Liver (tissue), 9 donors: ENCODE data around the gene MPRIP. TPM values are rescaled to one million over a fixed set of nuclear protein-coding genes. Genes with fewer than 3 reads are reported as not detected.
A peak's percentile ranks its signal among the peaks of the same experiment; 100 is the strongest.

Experiments
- DNase-seq: peaks from one replicate; pipeline ENCODE4 v3.0.0-alpha.2; 2017; ENCODE audit warnings: low spot score
- H3K27ac ChIP-seq, 2 donors: one replicate each; pipeline ENCODE4 v1.7.0; 2013; ENCODE audit warnings: inconsistent platforms in 2 of 2, low read length in 2 of 2, control low read depth in 1 of 2, low read depth in 1 of 2, mild to moderate bottlenecking in 1 of 2
- H3K27me3 ChIP-seq, 4 donors: one replicate each; pipeline versions ENCODE4 v1.6.1 to v1.7.0; 2013; ENCODE audit warnings: low read length in 3 of 4, inconsistent platforms in 1 of 4, mild to moderate bottlenecking in 1 of 4, moderate library complexity in 1 of 4; ENCODE audit not compliant: control insufficient read depth in 4 of 4, insufficient read depth in 4 of 4
- H3K36me3 ChIP-seq, 4 donors: one replicate each; pipeline versions ENCODE4 v1.6.1 to v1.7.0; 2013; ENCODE audit warnings: low read length in 3 of 4, mild to moderate bottlenecking in 3 of 4, low read depth in 1 of 4, moderate library complexity in 1 of 4; ENCODE audit not compliant: control insufficient read depth in 4 of 4, insufficient read depth in 3 of 4
- H3K4me1 ChIP-seq, 4 donors: one replicate each; pipeline versions ENCODE4 v1.6.1 to v1.7.0; 2013; ENCODE audit warnings: low read length in 3 of 4, mild to moderate bottlenecking in 3 of 4, moderate library complexity in 1 of 4; ENCODE audit not compliant: control insufficient read depth in 4 of 4, insufficient read depth in 4 of 4
- H3K4me3 ChIP-seq, 3 donors: one replicate each; pipeline versions ENCODE4 v1.6.1 to v1.7.0; 2013; ENCODE audit warnings: low read length in 3 of 3, control low read depth in 1 of 3, low read depth in 1 of 3, mild to moderate bottlenecking in 1 of 3
- H3K9ac ChIP-seq, 2 donors: one replicate each; pipeline ENCODE4 v1.7.0; 2013; ENCODE audit warnings: low read length in 2 of 2, mild to moderate bottlenecking in 2 of 2, moderate library complexity in 2 of 2, control low read depth in 1 of 2, low read depth in 1 of 2
- H3K9me3 ChIP-seq, 4 donors: one replicate each; pipeline versions ENCODE4 v1.6.1 to v1.7.0; 2013; ENCODE audit warnings: low read length in 3 of 4; ENCODE audit not compliant: control insufficient read depth in 4 of 4
- EGR1 ChIP-seq, 2 donors: IDR thresholded peaks; 2 replicates each; pipeline ENCODE4 v1.6.1; 2016 to 2018; ENCODE audit warnings: antibody characterized with exemption in 2 of 2, low read depth in 2 of 2
- FOXA1 ChIP-seq: IDR thresholded peaks from 2 replicates; pipeline ENCODE4 v1.6.1; 2016; ENCODE audit warnings: antibody characterized with exemption
- FOXA2 ChIP-seq: IDR thresholded peaks from 2 replicates; pipeline ENCODE4 v1.6.1; 2016; ENCODE audit warnings: antibody characterized with exemption
- GABPA ChIP-seq, 2 donors: IDR thresholded peaks in 1 of 2; conservative IDR thresholded peaks in 1 of 2; 2 replicates each; pipeline ENCODE4 v1.6.1; 2016; ENCODE audit warnings: antibody characterized with exemption in 2 of 2, mild to moderate bottlenecking in 1 of 2, moderate library complexity in 1 of 2
- HNF4G ChIP-seq: IDR thresholded peaks from 2 replicates; pipeline ENCODE4 v1.6.1; 2016; ENCODE audit warnings: antibody characterized with exemption
- JUND ChIP-seq, 2 donors: IDR thresholded peaks; 2 replicates each; pipeline ENCODE4 v1.6.1; 2016; ENCODE audit warnings: antibody characterized with exemption in 2 of 2
- NR2F2 ChIP-seq: IDR thresholded peaks from 2 replicates; pipeline ENCODE4 v1.6.1; 2016; ENCODE audit warnings: antibody characterized with exemption
- RAD21 ChIP-seq, 2 donors: IDR thresholded peaks; 2 replicates each; pipeline ENCODE4 v1.6.1; 2016; ENCODE audit warnings: antibody characterized with exemption in 2 of 2, mild to moderate bottlenecking in 2 of 2
- RXRA ChIP-seq, 2 donors: IDR thresholded peaks; 2 replicates each; pipeline ENCODE4 v1.6.1; 2017 to 2018; ENCODE audit warnings: antibody characterized with exemption in 2 of 2, mild to moderate bottlenecking in 1 of 2
- SP1 ChIP-seq: IDR thresholded peaks from 2 replicates; pipeline ENCODE4 v1.6.1; 2018; ENCODE audit warnings: antibody characterized with exemption, mild to moderate bottlenecking
- TAF1 ChIP-seq: conservative IDR thresholded peaks from 2 replicates; pipeline ENCODE4 v1.6.1; 2016; ENCODE audit warnings: antibody characterized with exemption, mild to moderate bottlenecking
- YY1 ChIP-seq: IDR thresholded peaks from 2 replicates; pipeline ENCODE4 v1.6.1; 2016; ENCODE audit warnings: antibody characterized with exemption, mild to moderate bottlenecking
- WGBS: extraction: QIAGEN DNeasy Blood & Tissue Kit; methylation state at CpG from one replicate; pipeline ENCODE4 v1.1.7; 2013; 5-methylcytosine and 5-hydroxymethylcytosine counted together
- polyA plus RNA-seq, 2 donors: library from polyadenylated mRNA; stranded (reverse) in 1 of 2; unstranded in 1 of 2; fragments of 200-250 nt in 1 of 2; fragments of >200 nt in 1 of 2; fragmentation: Nextera tagmentation in 1 of 2; extraction: Ambion mirVana in 1 of 2; gene quantifications; one replicate each; pipeline versions ENCODE4 v1.2.1 to v1.2.3, GENCODE V29; 2013 to 2015
- total RNA-seq, 2 donors: library from RNA; depleted of rRNA; stranded (reverse); fragments of >200 nt; gene quantifications; one replicate each; pipeline ENCODE4 v1.2.3, GENCODE V29; 2014
- TF ChIP-seq, protein P1 (sequence below): IDR thresholded peaks from 2 replicates; pipeline ENCODE4 v1.6.1; 2016; ENCODE audit warnings: antibody characterized with exemption
- TF ChIP-seq, protein P2 (sequence below): IDR thresholded peaks from 2 replicates; pipeline ENCODE4 v1.6.1; 2016; ENCODE audit warnings: antibody characterized with exemption, mild to moderate bottlenecking
- TF ChIP-seq, protein P3 (sequence below): IDR thresholded peaks from 2 replicates; pipeline ENCODE4 v1.6.1; 2016; ENCODE audit warnings: antibody characterized with exemption
- TF ChIP-seq, protein P4 (sequence below): IDR thresholded peaks from 2 replicates; pipeline ENCODE4 v1.6.1; 2016; ENCODE audit warnings: antibody characterized with exemption
- donor health status: healthy.
- donor health status: healthy.
- donor health status: healthy.
- donor health status: healthy.
- donor health status: healthy.

MPRIP gene
- total and polyA plus RNA-seq, 4 donors = 21.2 to 61.9 (median 34.7) TPM

DNA sequence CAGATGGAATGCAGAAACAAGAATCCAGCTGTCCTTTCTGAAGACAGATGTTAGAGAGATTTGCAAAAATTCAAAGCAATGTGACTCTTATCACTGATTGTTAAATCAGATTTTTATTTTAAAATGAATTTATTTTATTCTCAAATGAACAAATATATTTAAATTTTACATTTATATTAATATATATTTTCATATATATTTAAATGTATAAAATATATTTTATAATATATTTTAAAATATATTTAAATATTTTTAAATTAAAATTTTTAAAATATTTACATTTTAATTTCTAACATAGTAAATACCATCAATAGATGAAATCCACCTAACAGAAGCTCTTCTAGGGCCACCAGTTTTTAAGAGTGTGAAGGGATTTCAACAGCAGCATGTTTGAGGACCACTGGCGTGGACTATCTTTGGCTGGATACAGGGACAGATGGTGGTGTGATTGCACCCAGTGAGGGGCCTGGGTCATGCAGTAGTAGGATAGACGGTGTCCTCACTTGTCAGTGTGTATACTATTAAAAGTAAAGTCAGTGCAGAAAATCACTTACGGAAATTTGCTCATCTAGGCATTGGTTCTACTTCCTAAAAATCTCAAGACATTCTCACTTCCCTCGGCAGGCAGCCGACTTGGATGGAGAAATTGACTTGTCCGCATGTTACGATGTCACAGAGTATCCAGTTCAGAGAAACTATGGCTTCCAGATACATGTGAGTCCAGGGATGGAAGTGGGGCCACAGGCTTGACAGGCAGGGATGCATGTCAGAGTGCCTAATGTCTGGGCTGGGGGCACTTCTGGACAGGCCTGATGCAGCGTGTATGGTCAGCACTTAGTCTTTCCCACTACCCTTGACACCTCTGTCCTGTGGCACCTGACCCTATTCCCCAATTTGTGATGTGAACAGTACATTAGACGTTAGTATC is 107.5 kb downstream of the MPRIP start:
- H3K9me3 ChIP-seq = no peaks in the 10 kb centered on the region
- H3K27ac ChIP-seq = peak overlapping the region in 1 of 2 donors; percentile 10
- no peaks in the 10 kb centered on the region for H3K27me3 ChIP-seq
- H3K36me3 ChIP-seq = peaks cover 6 to 52% (median 26%) of the 10 kb centered on the region in 4 donors
- TF ChIP-seq FOXA1 = no peak
- no peak for TF ChIP-seq SP1
- TF ChIP-seq, protein P1, sequence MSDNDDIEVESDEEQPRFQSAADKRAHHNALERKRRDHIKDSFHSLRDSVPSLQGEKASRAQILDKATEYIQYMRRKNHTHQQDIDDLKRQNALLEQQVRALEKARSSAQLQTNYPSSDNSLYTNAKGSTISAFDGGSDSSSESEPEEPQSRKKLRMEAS = no peak
- TF ChIP-seq EGR1 (IDR thresholded peaks at IDR 0.05; ENCODE audit: low read depth in 2 of 2) = no peak
- no peak for TF ChIP-seq HNF4G
- TF ChIP-seq RXRA (IDR thresholded peaks at IDR 0.05) = no peak
- no peak for TF ChIP-seq TAF1
- TF ChIP-seq YY1 = no peak
- TF ChIP-seq, protein P2, sequence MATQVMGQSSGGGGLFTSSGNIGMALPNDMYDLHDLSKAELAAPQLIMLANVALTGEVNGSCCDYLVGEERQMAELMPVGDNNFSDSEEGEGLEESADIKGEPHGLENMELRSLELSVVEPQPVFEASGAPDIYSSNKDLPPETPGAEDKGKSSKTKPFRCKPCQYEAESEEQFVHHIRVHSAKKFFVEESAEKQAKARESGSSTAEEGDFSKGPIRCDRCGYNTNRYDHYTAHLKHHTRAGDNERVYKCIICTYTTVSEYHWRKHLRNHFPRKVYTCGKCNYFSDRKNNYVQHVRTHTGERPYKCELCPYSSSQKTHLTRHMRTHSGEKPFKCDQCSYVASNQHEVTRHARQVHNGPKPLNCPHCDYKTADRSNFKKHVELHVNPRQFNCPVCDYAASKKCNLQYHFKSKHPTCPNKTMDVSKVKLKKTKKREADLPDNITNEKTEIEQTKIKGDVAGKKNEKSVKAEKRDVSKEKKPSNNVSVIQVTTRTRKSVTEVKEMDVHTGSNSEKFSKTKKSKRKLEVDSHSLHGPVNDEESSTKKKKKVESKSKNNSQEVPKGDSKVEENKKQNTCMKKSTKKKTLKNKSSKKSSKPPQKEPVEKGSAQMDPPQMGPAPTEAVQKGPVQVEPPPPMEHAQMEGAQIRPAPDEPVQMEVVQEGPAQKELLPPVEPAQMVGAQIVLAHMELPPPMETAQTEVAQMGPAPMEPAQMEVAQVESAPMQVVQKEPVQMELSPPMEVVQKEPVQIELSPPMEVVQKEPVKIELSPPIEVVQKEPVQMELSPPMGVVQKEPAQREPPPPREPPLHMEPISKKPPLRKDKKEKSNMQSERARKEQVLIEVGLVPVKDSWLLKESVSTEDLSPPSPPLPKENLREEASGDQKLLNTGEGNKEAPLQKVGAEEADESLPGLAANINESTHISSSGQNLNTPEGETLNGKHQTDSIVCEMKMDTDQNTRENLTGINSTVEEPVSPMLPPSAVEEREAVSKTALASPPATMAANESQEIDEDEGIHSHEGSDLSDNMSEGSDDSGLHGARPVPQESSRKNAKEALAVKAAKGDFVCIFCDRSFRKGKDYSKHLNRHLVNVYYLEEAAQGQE = no peak
- no peak for TF ChIP-seq GABPA (IDR thresholded peaks at IDR 0.05 in 1 of 2, conservative IDR thresholded peaks at IDR 0.05 in 1 of 2)
- no peak for DNase-seq
- peaks cover 7 to 20% (median 12%) of the 10 kb centered on the region in 4 donors for H3K4me1 ChIP-seq
- WGBS = 88% methylated on average over 9 of the region's 9 CpGs
- no peak overlapping the region for H3K4me3 ChIP-seq
- no peak overlapping the region for H3K9ac ChIP-seq

DNA sequence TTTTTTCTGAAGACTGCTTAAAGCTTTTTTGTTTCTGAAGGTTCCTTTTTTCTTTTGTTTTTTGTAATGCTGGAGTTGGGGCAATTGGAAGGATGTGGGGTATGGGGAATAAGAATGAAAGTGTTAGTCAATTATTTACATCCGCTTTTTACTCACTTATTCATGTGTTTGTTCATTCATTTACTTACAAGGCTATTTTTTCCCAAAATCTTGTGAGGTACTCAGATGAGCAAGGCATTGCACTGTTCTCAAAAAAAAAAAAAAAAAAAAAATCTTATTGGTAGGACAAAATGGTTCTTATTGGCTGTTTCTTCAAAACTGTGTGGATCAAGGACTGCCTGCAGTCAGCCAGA is 108.2 kb downstream of the MPRIP start:
- H3K27ac ChIP-seq = peak overlapping the region in 1 of 2 donors; percentile 10
- H3K4me1 ChIP-seq = peaks cover 7 to 26% (median 16%) of the 10 kb centered on the region in 4 donors

DNA sequence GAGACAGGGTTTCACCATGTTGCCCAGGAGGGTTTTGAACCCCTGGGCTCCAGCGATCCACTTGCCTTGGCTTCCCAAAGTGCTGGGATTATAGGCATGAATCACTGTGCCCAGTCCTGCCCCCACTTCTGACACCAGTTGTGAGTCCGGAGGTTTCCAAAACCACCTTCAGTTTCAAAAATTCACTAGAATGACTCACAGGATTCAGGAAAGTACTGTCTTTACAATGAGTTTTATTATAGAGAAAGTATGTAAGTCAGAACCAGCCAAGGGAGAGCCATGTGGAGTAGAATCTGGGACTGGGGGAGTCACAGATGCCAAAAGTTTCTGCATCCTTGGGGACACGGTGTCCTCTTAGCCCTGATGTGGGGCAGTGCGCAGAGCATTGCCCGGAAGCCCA is 108.8 kb downstream of the MPRIP start:
- peak overlapping the region in 1 of 2 donors; percentile 35 for H3K27ac ChIP-seq
- no peak overlapping the region for H3K4me3 ChIP-seq
- WGBS = 96% methylated on average over 5 of the region's 5 CpGs
- no peak overlapping the region for H3K9ac ChIP-seq
- no peak for DNase-seq
- no peaks in the 10 kb centered on the region for H3K9me3 ChIP-seq
- H3K36me3 ChIP-seq = peaks cover 5 to 48% (median 19%) of the 10 kb centered on the region in 4 donors
- H3K4me1 ChIP-seq = peaks cover 7 to 32% (median 22%) of the 10 kb centered on the region in 4 donors
- H3K27me3 ChIP-seq = no peaks in the 10 kb centered on the region
- TF ChIP-seq SP1 (no peak), NR2F2 (no peak), RAD21 (IDR thresholded peaks at IDR 0.05) (no peak), TAF1 (no peak), HNF4G (no peak), YY1 (no peak), RXRA (IDR thresholded peaks at IDR 0.05) (no peak), EGR1 (IDR thresholded peaks at IDR 0.05; ENCODE audit: low read depth in 2 of 2) (no peak), FOXA1 (no peak), JUND (IDR thresholded peaks at IDR 0.05) (no peak)
- TF ChIP-seq, protein P3, sequence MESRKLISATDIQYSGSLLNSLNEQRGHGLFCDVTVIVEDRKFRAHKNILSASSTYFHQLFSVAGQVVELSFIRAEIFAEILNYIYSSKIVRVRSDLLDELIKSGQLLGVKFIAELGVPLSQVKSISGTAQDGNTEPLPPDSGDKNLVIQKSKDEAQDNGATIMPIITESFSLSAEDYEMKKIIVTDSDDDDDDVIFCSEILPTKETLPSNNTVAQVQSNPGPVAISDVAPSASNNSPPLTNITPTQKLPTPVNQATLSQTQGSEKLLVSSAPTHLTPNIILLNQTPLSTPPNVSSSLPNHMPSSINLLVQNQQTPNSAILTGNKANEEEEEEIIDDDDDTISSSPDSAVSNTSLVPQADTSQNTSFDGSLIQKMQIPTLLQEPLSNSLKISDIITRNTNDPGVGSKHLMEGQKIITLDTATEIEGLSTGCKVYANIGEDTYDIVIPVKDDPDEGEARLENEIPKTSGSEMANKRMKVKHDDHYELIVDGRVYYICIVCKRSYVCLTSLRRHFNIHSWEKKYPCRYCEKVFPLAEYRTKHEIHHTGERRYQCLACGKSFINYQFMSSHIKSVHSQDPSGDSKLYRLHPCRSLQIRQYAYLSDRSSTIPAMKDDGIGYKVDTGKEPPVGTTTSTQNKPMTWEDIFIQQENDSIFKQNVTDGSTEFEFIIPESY = no peak
- TF ChIP-seq, protein P2 = no peak
- TF ChIP-seq, protein P4, sequence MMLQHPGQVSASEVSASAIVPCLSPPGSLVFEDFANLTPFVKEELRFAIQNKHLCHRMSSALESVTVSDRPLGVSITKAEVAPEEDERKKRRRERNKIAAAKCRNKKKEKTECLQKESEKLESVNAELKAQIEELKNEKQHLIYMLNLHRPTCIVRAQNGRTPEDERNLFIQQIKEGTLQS = no peak
- TF ChIP-seq, protein P1 = no peak

More for the DNA sequence above, 108.2 kb downstream of the MPRIP start:
- no peak for DNase-seq
- Histone ChIP-seq H3K27me3 (no peaks in the 10 kb centered on the region), H3K9ac (no peak overlapping the region), H3K9me3 (no peaks in the 10 kb centered on the region), H3K4me3 (no peak overlapping the region), H3K36me3 (peaks cover 6 to 50% (median 22%) of the 10 kb centered on the region in 4 donors)
- WGBS = 86% methylated on average over 1 of the region's 1 CpG
- no peak for TF ChIP-seq SP1
- TF ChIP-seq NR2F2 = no peak
- no peak for TF ChIP-seq TAF1
- no peak for TF ChIP-seq FOXA2
